HG03159 (cell line): ENCODE measurements around the gene MAP3K8.

Source experiments
- ATAC-seq: cut with Tn5 transposase; IDR thresholded peaks from one replicate; pipeline ENCODE4 v1.9.1; 2021; ENCODE audit warnings: mild to moderate bottlenecking, moderate library complexity; ENCODE audit not compliant: unreplicated experiment

The MAP3K8 gene

DNA sequence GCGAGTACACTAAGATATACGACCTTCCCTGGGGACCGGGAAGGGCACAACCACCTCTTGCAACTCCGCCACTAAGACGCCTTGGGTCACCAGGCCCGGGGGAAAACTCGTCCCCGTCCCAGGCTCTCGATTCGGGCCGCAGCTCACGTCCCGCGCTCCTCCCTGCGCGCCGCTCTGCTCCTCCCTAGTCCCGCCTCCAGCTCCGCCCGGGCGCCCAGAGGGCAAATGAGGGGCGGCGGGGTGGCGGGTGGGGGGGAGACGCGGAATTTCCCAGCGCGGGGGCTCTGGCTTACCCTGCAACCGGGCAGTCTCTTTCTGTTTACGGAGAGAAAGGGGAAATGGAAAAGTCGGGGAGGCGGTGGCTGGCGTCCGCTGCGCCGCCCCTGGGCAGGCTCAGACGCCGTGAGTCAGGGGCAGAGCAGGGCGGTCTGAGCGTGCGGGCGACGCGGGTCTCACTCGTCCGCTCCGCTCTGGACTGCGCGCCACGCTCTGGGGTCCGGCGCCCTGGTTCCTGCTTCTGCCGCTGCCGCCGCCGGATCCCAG is at the start of gene MAP3K8:
Gene MAP3K8, plus strand, starts transcription at position 455 of the 543 bp plus-strand sequence. CDS start 4,755 bp downstream, outside the sequence.
- ATAC-seq = peak; percentile 59

DNA sequence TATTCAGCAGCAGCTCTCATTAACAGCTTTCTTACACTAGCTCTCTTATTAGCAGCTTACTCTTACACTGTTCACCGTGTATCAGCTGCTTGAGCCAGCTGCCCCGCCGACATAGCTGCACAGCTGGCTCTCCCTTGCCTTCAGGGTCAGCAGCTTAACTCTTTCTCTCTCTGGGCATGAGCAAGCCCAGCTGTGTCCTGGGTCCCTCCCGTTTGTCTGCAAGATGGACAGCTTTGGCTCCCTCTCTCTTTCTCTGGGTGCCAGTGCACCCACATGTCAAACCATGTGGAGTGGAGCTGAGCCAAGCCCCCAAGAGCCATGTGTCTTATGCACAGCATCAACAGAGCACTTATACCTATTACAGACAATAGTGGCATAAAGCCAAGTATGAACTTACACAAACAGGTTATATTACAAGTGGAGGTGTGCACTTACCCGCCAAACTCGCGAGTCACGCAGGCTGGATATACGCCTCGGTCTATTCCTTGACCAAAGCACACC is 49.2 kb upstream of the MAP3K8 start:
- ATAC-seq = no peak

DNA sequence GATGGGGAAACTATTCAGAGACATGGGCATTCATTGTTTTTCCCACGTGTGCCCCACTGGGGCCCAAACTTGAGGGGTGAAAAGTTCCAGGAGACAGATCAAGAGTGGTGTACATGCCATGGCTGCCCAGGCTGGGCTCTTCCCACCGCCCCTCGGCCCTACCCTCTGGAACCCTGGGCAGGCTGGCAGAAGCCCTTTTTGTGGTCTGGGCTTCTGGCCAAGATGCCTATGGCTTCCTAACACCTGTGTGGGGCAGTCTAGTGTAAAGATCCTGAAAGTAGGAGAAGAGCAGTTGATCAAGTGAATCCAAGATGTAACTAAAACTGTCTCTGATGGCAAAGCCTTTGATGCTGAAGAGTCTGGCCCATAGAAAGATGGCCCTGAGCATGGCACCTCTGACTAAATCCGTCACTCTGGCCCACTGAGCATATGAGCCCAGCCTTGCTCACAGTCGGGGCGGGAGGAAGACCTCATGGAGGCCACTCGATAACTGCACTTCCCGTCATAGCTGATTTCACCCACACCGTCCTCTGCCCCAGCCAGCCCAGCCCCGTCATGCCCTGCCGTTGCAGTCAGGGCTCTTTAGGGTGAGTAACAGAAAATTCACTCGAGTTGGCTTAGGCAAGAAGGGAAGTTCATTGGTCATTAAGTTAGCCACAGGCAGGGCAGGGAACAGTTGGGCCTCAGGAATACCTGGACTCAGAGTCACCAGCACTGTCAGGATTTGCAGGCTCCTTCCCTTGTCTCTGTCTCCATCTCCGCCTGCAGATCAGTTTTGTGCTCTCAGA is 47.0 kb upstream of the MAP3K8 start:
- ATAC-seq = no peak

DNA sequence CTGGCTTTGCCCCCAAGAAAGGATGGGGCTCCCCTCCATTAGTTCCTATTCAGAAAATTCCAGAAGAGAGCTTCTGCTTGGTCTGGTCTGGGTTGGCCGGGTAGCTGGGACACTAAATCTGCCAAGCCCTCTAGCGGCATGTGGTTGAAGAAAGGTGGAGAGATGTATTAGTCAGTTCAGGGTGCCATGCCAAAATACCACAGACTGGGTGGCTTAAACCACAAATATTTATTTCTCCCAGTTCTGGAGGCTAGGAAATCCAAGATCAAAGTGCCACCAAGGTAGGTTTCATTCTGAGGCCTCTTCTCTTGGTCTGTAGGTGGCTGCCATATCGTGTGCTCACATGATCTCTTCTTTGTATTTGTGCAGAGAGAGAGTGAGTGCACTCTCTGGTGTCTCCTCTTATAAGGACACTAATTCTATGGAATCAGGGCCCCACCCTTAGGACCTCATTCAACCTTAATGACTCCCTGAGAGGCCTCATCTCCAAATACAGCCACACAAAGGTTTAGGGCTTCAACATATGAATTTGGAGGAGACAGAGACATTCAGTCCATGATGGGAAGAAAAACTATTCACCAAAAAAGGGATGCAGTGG is 46.2 kb upstream of the MAP3K8 start:
- ATAC-seq = no peak

DNA sequence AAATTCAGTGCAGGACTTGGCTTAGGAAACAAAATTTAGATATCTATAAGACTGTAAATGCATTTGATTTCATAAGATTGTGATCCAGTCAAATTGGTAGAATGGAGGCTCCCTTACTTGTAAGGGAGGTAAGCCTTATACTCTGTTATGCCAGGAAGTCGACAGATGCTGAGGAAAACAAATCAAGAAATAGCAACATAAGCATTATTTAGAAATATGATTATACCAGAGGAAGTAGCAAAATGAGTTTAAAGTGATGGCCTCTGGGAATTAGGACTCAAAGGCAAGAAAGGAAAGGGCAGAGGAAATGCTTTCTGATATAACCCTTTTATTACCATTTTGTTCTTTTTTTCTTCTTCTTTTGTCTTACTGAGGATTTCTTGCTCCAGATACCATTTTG is 44.4 kb upstream of the MAP3K8 start:
- ATAC-seq = no peak

DNA sequence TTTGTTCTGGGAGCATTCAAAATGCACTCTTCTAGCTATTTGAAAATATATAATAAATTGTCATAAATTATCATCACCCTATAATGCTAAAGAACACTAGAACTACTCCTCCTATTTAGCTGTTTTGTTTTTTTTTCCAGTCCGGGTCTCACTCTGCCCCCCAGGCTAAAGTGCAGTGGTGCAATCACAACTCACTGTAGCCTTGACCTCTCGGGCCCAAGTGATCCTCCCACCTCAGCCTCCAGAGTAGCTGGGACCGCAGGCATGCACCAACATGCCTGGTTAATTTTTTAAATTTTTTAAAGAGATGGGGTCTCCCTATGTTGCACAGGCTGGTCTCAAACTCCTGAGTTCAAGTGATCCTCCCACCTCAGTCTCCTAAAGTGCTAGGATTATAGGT is 43.8 kb upstream of the MAP3K8 start:
- no peak for ATAC-seq

DNA sequence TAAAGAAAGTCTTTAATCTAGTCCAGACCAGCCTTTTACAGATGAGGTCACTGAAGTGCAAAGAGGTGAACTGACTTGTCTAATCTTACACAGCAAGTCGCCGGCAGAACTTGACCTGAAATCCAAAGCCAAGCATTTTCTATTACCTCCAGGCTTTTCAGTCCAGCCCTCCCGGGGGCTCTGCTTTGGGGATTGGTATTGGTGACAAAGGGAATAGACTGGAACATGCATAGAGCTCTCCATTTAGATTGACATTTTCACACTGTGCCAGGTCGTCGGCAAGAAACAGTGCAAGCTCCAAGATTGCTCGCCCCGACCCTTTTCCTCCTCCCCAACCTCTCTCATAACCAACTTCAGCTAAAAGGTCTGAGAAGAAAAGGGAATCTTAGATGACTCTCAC is 42.7 kb upstream of the MAP3K8 start:
- ATAC-seq = no peak

DNA sequence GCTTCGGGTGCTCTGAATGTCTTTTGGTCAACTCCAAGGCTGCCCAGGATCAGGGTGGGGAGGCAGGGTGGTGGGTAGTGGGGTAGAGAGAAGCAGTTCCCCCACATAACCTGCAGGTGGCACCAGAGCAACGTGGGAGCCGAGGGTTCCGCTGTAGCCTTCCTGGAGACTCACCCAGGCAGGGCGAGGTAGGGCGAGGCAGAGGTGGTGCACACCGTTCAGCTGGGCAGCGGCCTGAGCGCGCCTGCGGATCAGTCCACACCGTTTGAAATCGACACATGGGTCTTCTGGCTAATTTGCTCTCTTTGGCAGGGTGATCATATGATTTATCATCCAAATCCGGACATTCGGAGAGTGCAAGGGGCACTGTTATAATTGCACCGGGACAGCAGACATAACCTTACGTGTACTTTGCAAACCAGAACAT is 41.4 kb upstream of the MAP3K8 start:
- ATAC-seq = peak; percentile 85

DNA sequence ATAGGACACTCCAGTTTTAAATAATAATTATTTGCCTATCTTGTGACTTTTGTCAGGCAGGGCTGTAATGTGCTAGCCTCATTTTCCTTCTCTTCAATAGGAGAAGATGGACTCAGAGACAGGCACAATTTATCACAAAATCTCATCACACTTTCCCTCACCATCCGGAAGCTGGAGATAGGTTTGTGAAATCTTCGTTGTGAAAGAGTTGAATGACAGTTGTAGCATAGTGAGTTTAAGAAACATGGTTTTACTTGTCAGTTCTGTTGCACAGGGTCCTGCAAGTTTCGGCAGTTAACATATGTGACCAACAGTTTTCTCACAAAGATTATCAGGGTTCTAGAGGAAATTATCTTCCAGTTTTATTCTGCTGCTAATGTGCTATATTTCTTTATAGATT is 37.7 kb upstream of the MAP3K8 start:
- ATAC-seq = no peak

DNA sequence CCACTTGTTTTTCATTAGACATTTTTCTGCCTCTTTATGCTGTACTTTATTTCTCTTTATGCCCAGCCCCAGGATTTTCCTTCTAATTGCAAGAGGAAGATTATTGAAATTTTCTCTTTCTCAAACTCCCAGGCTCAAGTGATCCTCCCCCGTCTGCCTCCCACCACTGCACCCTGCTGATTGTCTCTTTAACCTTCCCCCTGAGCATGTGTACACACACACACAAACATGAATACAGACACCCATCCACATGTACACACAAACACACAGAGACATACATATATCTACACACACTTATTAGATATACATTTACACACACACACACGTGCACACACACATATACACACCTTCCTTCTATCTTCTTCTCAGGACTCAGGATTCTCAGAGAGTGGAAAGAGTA is 37.3 kb upstream of the MAP3K8 start:
- ATAC-seq = no peak

DNA sequence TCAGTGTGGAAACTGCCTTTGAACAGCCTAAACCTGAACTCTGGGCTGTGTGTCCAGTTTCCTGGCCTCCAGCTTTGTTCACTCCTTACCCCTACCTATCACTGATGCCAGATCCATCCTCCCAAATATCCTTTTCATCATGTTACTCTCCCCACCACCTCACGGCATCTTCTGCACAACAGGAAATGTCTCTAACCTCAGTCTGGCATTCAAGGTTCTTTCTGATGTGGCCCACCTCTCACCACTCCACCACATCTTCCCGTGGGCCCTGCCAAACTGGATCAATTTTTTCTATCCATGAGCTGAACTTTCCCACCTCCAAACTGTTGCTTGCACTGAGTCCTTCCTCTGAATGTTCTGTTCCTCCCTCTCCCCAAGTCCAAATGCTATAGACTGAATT is 35.8 kb upstream of the MAP3K8 start:
- ATAC-seq = no peak

DNA sequence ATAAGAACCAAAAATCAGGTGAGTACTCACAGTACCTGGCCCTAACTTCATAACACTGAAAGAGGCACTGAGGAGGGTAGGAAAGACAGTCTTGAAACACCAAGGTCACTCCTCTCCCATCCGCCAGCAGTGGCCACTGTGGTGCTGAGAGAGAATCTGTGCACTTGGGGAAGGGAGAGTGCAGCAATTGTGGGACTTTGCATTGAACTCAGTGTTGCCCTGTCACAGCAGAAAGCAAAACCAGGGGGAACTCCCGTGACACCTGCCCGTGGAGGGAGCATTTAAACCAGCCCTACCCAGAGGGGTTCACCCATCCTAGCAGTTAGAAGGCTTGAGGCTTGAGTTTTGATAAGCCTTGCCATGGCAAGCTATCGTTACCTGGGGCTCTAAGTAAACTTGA is 35.2 kb upstream of the MAP3K8 start:
- ATAC-seq = no peak

DNA sequence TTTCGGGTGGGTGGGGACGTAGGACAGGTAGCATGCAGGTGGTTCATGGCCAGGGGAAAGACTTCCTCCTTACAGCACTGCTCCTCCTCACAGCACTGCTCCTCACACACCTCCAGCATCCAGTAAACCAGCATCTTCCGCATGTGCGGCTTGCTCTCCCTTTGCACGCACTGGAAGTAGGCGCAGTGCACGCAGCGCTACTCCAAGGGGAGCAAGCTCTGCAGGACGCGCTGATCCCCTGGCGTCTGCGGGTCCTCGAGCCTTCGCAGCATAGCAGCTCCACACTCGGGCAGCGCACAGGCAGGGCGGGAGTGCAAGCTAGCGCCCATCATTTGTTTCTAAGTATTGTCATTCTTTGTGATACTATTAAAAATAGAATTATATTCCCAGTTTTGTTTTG is 30.5 kb upstream of the MAP3K8 start:
- no peak for ATAC-seq

DNA sequence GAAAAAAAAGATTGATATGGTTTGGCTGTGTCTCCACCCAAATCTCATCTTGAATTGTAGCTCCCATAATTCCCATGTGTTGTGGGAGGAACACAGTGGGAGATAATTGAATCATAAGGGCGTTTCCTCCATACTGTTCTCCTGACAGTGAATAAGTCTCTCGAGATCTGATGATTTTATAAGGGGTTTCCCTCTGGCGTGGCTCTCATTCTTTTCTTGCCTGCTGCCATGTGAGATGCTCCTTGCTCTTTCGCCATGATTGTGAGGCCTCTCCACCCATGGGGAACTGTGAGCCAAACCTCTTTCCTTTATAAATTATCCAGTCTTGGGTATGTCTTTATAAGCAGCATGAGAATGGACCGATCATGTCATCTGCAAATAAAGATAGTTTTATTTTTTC is 29.4 kb upstream of the MAP3K8 start:
- ATAC-seq = no peak

DNA sequence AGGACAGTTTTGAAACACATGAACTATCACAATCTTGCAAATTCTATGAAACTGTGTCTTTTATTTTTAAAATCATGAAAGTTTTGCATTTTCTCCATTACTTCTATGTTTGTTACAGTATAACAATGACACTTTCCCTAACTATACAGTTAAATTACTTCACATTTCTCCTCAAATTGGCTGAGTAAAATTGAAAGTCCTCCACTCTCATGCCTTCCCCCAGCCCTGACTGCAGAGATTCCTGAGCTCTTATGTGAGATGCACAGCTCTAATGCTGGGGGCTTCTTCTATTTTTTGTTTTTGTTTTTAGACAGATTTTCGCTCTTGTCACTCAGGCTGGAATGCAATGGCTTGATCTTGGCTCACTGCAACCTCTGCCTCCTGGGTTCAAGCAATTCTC is 22.7 kb upstream of the MAP3K8 start:
- ATAC-seq = no peak

DNA sequence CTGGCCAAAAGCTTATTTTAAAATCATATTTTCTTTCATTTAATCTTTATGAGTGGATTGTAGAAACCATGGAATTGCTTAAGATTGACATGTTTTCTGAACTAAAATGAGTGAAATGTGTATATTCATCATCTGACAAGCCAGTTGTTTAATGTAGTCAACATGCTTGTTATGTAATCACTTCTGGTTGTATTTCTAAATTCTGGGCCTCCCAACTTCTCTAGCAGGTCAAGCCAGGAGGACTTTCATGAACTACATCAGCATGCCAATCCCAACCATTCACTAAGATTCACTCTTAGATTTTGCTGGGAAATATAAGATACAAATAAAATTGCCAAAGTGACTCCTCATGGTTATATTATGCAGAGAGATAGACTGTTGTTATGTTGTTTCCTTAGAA is 21.1 kb upstream of the MAP3K8 start:
- no peak for ATAC-seq

DNA sequence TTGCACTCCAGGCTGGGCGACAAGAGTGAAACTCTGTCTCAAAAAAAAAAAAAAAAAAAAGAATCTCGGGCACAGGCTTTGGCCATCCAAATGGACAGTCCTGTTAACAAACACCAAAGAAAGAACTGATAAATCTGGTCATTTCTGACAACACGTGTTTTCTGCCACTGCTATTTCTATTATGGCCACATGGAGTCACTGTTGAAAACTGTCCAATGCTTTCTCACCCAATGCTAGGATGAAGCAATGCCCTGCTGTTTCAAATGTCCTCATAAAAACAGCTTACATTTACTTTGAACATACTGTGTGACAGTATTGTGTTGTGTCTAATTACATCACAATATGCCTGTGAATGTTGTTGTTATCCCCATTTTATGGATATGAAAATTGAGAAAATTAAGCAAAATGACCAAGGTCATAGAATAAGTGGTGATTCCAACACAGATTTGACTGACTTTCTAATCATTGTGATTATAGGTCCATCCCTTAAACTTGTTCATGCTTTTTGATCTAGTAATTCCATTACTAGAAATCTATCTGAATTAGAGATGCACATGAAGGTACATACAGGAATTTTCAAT is 19.9 kb upstream of the MAP3K8 start:
- no peak for ATAC-seq

DNA sequence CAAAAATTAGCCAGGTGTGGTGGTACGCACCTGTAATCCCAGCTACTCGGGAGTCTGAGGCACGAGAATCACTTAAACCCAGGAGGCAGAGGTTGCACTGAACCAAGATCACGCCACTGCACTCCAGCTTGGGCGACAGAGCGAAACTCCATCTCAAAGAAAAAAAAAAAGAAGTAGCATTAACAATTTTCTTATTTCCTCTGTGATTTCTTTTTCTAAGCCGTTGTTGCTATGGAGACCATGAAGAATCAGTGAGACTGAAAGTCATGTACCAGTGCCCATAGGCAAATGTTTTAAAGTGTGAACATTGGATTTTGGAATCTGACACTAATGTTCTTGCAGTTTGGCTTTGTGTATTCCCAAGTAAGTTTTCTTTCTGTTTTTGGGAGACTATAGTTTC is 18.4 kb upstream of the MAP3K8 start:
- ATAC-seq = no peak

DNA sequence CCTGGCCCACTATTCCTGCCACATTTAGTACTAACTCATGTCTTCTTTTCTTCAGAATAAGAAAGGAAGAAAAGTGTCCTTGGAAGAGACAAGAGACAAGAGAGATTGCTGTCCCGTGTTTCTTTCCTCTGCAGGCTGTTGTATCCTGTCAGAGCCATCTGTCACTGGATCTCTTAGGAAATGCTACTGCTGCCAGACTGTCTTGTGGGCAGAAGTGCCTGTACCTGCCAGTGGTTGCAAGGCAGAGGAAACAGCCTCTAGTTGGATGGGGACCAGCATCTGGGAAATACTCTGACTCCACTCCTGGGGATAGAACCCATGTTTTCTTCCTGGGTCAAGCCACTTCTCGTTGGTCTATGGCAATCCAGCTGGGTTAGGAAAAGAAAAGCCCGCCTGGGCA is 16.7 kb upstream of the MAP3K8 start:
- no peak for ATAC-seq

DNA sequence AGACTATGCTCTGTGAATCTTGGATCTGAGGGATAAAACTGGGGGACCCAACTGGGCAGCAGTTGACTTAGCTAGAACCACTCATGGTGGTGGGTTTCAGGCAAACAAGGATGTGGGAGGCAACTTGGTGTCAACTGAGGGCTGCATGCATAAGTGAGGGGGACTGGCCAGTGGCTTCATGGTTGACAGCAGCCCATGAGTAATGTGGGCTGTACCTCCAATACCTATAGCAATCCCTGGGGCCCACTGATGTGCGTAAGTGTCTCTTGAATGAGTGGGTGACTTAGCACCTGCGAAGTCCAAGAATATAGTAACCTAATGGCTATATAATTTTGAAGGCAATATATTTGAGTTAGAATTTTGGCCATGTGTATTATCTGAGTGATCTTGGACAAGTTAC is 13.7 kb upstream of the MAP3K8 start:
- ATAC-seq = peak; percentile 58

DNA sequence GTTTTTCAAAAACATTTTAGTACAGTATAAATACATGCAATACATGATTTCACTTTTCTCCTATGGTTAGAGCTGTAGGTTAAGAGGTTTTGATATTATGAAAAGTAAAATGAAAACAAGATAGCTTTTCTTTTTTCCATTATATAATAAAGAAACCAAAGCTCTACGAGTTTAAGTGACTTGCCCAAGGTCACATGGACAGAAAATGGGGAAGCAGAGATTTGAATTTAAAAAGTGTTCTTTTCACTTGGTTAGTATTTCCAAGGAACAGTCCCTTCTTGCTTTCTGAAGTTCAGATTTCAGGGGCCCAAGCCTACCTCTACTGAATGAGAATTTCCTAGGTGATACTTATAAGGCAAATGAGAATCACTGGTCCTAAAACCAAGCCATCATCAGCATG is 13.2 kb upstream of the MAP3K8 start:
- peak; percentile 11 for ATAC-seq

DNA sequence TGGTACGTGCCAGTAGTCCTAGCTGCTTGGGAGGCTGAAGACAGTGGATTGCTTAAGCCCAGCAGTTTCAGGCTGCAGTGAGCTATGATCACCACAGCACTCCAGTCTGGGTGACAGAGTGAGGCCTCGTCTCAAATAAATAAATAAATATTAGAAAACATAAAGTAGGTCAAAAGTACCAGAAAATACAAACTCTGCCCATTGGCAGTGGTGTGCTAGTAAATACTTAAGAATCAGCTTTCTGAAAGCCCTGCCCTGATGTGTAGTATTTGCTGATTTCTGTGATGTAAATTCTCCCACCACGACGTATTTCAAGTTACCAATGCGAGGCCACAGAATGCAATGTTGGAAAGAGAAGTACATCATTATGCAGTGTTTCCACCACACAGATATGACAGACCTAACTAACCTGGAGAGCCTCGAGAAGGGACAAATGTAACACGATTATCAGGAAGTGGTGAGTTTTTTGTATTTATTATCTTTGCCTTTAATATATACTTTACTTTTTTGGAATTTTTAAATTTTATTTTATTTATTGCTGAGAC is 11.8 kb upstream of the MAP3K8 start:
- no peak for ATAC-seq
